Measurements from ENCODE around the gene QRFP.

DNA sequence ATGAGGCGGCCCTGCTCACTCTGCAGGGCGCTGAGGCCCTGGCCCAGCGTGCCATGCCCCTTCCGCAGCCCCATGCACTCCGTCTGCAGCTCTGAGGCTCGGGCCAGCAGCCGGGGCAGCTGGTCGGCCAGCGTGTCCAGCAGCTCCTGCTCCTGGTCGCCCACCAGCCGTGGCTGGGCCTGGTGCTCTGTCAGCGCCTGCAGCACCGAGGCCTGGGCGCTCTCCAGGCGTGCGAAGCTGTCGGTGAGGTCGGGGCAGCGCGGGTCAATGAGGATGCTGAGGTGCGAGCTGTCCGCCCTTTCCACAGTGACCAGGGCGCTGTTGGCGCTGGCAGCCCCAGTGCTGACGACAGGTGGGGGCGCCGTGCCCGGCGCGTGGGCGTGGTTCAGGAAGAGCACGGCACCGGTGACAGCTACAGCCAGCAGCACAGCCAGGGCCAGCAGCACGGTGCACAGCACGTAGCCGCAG lies 33.0 kb upstream of the QRFP start:
- TF ChIP-seq, protein P1, sequence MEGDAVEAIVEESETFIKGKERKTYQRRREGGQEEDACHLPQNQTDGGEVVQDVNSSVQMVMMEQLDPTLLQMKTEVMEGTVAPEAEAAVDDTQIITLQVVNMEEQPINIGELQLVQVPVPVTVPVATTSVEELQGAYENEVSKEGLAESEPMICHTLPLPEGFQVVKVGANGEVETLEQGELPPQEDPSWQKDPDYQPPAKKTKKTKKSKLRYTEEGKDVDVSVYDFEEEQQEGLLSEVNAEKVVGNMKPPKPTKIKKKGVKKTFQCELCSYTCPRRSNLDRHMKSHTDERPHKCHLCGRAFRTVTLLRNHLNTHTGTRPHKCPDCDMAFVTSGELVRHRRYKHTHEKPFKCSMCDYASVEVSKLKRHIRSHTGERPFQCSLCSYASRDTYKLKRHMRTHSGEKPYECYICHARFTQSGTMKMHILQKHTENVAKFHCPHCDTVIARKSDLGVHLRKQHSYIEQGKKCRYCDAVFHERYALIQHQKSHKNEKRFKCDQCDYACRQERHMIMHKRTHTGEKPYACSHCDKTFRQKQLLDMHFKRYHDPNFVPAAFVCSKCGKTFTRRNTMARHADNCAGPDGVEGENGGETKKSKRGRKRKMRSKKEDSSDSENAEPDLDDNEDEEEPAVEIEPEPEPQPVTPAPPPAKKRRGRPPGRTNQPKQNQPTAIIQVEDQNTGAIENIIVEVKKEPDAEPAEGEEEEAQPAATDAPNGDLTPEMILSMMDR (IDR thresholded peaks at IDR 0.05 in 4 of 5, conservative IDR thresholded peaks at IDR 0.05 in 1 of 5) = no peak
- no peak for TF ChIP-seq POLR2A (IDR thresholded peaks at IDR 0.05)

Data from gastrocnemius medialis (tissue), 4 donors.